GM19193 (cell line): ENCODE results near the gene FEM1B.

ENCODE experiments used
- POLR2A ChIP-seq: IDR thresholded peaks from 4 replicates; pipeline ENCODE4 v1.6.1; 2011; ENCODE audit not compliant: insufficient read depth, insufficient read length; ENCODE audit errors: extremely low read depth

FEM1B gene

GRCh38 chr15:68277603-68278344 lies at the start of gene FEM1B:
TSS of gene FEM1B (plus strand) at chr15:68277745. CDS start at chr15:68278418, 673 bp downstream.
- peak; percentile 84 for TF ChIP-seq POLR2A

GRCh38 chr15:68228143-68228970 lies 49.2 kb upstream of the FEM1B start:
- TF ChIP-seq POLR2A, result no peak

GRCh38 chr15:68228971-68229385 lies 48.6 kb upstream of the FEM1B start:
- TF ChIP-seq POLR2A, result no peak

GRCh38 chr15:68229386-68230156 lies 48.0 kb upstream of the FEM1B start, which contains the start of gene CLN6:
TSS of gene CLN6 (minus strand) at chr15:68229728. CDS start at chr15:68229584, 144 bp downstream.
- peak; percentile 72 for TF ChIP-seq POLR2A

GRCh38 chr15:68230157-68231100 lies 47.1 kb upstream of the FEM1B start:
- no peak for TF ChIP-seq POLR2A

- no peak for TF ChIP-seq POLR2A
These were observed 46.3 kb upstream of the FEM1B start for GRCh38 chr15:68231102-68231818.

- no peak for TF ChIP-seq POLR2A
These were observed 45.1 kb upstream of the FEM1B start for GRCh38 chr15:68232449-68232848.

- TF ChIP-seq POLR2A, result no peak
These were observed 44.6 kb upstream of the FEM1B start for GRCh38 chr15:68232937-68233336.

GRCh38 chr15:68234060-68234459 lies 43.5 kb upstream of the FEM1B start:
- no peak for TF ChIP-seq POLR2A

- TF ChIP-seq POLR2A, result no peak
These were observed 42.5 kb upstream of the FEM1B start for GRCh38 chr15:68235022-68235421.

GRCh38 chr15:68239025-68239424 lies 38.5 kb upstream of the FEM1B start:
- TF ChIP-seq POLR2A, result no peak

GRCh38 chr15:68241088-68241935 lies 36.2 kb upstream of the FEM1B start:
- TF ChIP-seq POLR2A, result no peak

GRCh38 chr15:68244235-68244634 lies 33.3 kb upstream of the FEM1B start:
- TF ChIP-seq POLR2A, result no peak

- no peak for TF ChIP-seq POLR2A
These were observed 28.4 kb upstream of the FEM1B start for GRCh38 chr15:68249058-68249713.
